Esophagus squamous epithelium (tissue), 4 donors: ENCODE results near the gene OR2F1.

Experiments
- CTCF ChIP-seq, 6 experiments: fragments of 450-650 bp in 4 of 6; fragments of 200-600 bp in 2 of 6; sonication (generic) in 2 of 6; IDR thresholded peaks; one replicate each; pipeline ENCODE4 v1.5.1; 2016 to 2019; ENCODE audit warnings: antibody characterized with exemption in 6 of 6, mild to moderate bottlenecking in 4 of 6, moderate library complexity in 4 of 6
- POLR2A ChIP-seq, 4 donors: fragments of 450-650 bp; IDR thresholded peaks; one replicate each; pipeline ENCODE4 v1.6.1; 2017; ENCODE audit warnings: antibody characterized with exemption in 4 of 4, mild to moderate bottlenecking in 4 of 4, moderate library complexity in 3 of 4

- TF ChIP-seq CTCF (IDR thresholded peaks at IDR 0.05) (no peak), POLR2A (IDR thresholded peaks at IDR 0.05) (no peak)
Observed at GRCh38 chr7:143953421-143953820, 1.2 kb upstream of the OR2F1 start.
